Activated CD8-positive, alpha-beta T cell treated with anti-CD3 and anti-CD28 coated beads for 36 hours (primary cell): ENCODE measurements around the gene RTL10. TPM values are rescaled to one million over a fixed set of nuclear protein-coding genes. Genes with fewer than 3 reads are reported as not detected.

Experiments
- ATAC-seq: fragments of 200-7000 bp; cut with Tn5 transposase; one replicate; pipeline ENCODE4 v1.10.0; 2021; ENCODE audit warnings: mild to moderate bottlenecking, moderate library complexity
- CTCF ChIA-PET: fragments of 350-600 bp; sonication (Branson Sonifier 250); formaldehyde crosslinking; loops from one replicate; lab custom pipeline; 2021; ENCODE audit warnings: antibody characterized with exemption; lab: Charles Lee
- POLR2A ChIA-PET: fragments of 350-600 bp; sonication (Branson Sonifier 250); formaldehyde crosslinking; loops from one replicate; lab custom pipeline; 2021; ENCODE audit warnings: antibody characterized with exemption; lab: Charles Lee
- DNase-seq: peaks from one replicate; pipeline ENCODE4 v3.0.0-alpha.2; 2020
- H3K27ac Mint-ChIP-seq: one replicate; pipeline ENCODE4 v1.8.0; 2021; ENCODE audit warnings: mild to moderate bottlenecking, mixed read lengths
- H3K27me3 Mint-ChIP-seq: one replicate; pipeline ENCODE4 v1.8.0; 2021; ENCODE audit warnings: mixed read lengths
- H3K36me3 Mint-ChIP-seq: one replicate; pipeline ENCODE4 v1.8.0; 2021; ENCODE audit warnings: low read depth, mixed read lengths
- H3K4me1 Mint-ChIP-seq: one replicate; pipeline ENCODE4 v1.8.0; 2021; ENCODE audit warnings: low read depth, mixed read lengths
- H3K4me3 Mint-ChIP-seq: one replicate; pipeline ENCODE4 v1.8.0; 2021; ENCODE audit warnings: mild to moderate bottlenecking, moderate library complexity, mixed read lengths
- H3K9me3 Mint-ChIP-seq: one replicate; pipeline ENCODE4 v1.8.0; 2021; ENCODE audit warnings: mixed read lengths
- intact Hi-C: fragments of 100-400 bp; cut with micrococcal nuclease; formaldehyde crosslinking; loops from one replicate; pipeline ENCODE4 v1.10.0; 2022
- total RNA-seq, 2 experiments: library from RNA; stranded (reverse); gene quantifications; one replicate each; pipeline ENCODE4 v1.2.3, GENCODE V29; 2021
- TF ChIP-seq, protein P1 (sequence below): fragments of 200-600 bp; IDR thresholded peaks from one replicate; pipeline ENCODE4 v1.8.0; 2022; ENCODE audit warnings: antibody characterized with exemption, mild to moderate bottlenecking

RTL10 gene
- total RNA-seq, 2 experiments from 2014 or later, result 14.7 to 17.4 TPM

- ATAC-seq (no peak), DNase-seq (no peak)
Measured at GRCh38 chr22:19814428-19814827, 40.2 kb downstream of the RTL10 start.

DNA sequence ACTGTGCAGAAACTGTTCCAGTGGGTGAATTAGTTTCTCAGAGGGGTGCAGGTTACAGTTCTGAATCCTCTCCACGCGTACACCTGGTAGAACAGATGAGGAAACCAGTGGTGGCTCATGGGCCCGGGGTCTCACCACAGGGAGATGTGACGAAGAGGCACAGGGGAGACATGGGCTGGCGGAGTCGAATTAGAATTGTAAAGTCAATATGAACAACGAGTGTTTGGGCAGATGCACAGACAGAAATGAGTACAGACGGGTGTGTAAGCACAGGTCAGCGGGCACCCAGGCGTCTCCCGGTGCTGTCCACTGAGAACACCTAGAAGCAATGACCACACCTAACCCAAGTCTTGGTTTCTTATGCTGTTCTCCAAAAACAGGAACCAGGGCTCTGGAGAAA is 41.8 kb downstream of the RTL10 start:
- no peaks in the 10 kb centered on the region for H3K9me3 Mint-ChIP-seq
- no peak overlapping the region for H3K27ac Mint-ChIP-seq
- H3K4me3 Mint-ChIP-seq, result no peak overlapping the region
- DNase-seq (no peak), ATAC-seq (no peak)
- POLR2A ChIA-PET, result no interaction called here
- H3K27me3 Mint-ChIP-seq, result no peaks in the 10 kb centered on the region
- no peaks in the 10 kb centered on the region for H3K36me3 Mint-ChIP-seq
- TF ChIP-seq, protein P1, sequence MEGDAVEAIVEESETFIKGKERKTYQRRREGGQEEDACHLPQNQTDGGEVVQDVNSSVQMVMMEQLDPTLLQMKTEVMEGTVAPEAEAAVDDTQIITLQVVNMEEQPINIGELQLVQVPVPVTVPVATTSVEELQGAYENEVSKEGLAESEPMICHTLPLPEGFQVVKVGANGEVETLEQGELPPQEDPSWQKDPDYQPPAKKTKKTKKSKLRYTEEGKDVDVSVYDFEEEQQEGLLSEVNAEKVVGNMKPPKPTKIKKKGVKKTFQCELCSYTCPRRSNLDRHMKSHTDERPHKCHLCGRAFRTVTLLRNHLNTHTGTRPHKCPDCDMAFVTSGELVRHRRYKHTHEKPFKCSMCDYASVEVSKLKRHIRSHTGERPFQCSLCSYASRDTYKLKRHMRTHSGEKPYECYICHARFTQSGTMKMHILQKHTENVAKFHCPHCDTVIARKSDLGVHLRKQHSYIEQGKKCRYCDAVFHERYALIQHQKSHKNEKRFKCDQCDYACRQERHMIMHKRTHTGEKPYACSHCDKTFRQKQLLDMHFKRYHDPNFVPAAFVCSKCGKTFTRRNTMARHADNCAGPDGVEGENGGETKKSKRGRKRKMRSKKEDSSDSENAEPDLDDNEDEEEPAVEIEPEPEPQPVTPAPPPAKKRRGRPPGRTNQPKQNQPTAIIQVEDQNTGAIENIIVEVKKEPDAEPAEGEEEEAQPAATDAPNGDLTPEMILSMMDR, result no peak
- intact Hi-C loops, result no loop called here
- CTCF ChIA-PET, result no interaction called here
- no peaks in the 10 kb centered on the region for H3K4me1 Mint-ChIP-seq

More at GRCh38 chr22:19814428-19814827, 40.2 kb downstream of the RTL10 start:
- TF ChIP-seq, protein P1, result no peak
- Mint-ChIP-seq H3K27ac (no peak overlapping the region), H3K9me3 (no peaks in the 10 kb centered on the region), H3K4me3 (no peak overlapping the region), H3K36me3 (no peaks in the 10 kb centered on the region), H3K27me3 (no peaks in the 10 kb centered on the region), H3K4me1 (no peaks in the 10 kb centered on the region)
- ChIA-PET POLR2A (no interaction called here), CTCF (interaction anchor here (1.2 to 1.5 kb wide), 2 partner anchors 84 to 96 kb away, joined by 3 to 4 read pairs; no protein-coding TSS in a partner anchor)
- intact Hi-C loops, result no loop called here

GRCh38 chr22:19811811-19812771 is 42.6 kb downstream of the RTL10 start:
- intact Hi-C loops, result no loop called here
- Mint-ChIP-seq H3K36me3 (no peaks in the 10 kb centered on the region), H3K27ac (no peak overlapping the region), H3K4me3 (no peak overlapping the region), H3K27me3 (no peaks in the 10 kb centered on the region), H3K9me3 (no peaks in the 10 kb centered on the region), H3K4me1 (no peaks in the 10 kb centered on the region)
- POLR2A ChIA-PET, result no interaction called here
- CTCF ChIA-PET, result interaction anchor here (0.9 kb wide), 1 partner anchor 82 kb away, joined by 3 read pairs; no protein-coding TSS in a partner anchor
- TF ChIP-seq, protein P1, result no peak
- no peak for ATAC-seq
- no peak for DNase-seq

DNA sequence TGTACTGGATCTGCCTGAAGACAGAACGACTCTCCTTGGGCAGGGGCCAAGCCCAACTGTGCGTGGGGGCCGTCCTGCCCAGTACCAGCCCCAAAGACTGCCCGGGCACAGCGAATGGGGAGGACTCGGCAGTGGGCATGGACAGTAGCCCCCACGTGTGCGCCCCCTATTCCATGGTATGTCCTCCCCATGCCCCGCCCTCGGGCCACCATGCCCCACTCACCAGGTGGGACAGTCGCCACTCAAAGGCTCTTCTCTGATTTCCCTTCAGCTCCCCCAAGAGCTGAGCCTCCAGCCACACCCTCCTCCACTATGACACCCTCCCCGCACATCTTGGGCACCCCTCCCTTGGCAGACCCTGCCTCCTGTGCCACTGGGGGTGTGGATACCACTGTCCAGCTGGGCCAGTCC is 43.5 kb downstream of the RTL10 start:
- H3K36me3 Mint-ChIP-seq, result no peaks in the 10 kb centered on the region
- no peak overlapping the region for H3K4me3 Mint-ChIP-seq
- ATAC-seq (no peak), DNase-seq (no peak)
- no peak overlapping the region for H3K27ac Mint-ChIP-seq
- no peaks in the 10 kb centered on the region for H3K27me3 Mint-ChIP-seq
- CTCF ChIA-PET, result interaction anchor here (0.9 kb wide), 1 partner anchor 81 kb away, joined by 3 read pairs; no protein-coding TSS in a partner anchor
- TF ChIP-seq, protein P1, result no peak
- POLR2A ChIA-PET, result no interaction called here
- intact Hi-C loops, result no loop called here
- H3K4me1 Mint-ChIP-seq, result no peaks in the 10 kb centered on the region
- no peaks in the 10 kb centered on the region for H3K9me3 Mint-ChIP-seq
